KOPT-K1 (cell line): ENCODE data around the gene YPEL5.
A peak's percentile ranks its signal among the peaks of the same experiment; 100 is the strongest.
"Not testable (repeated sequence)": the region's sequence is repeated elsewhere in the genome, so short reads cannot be mapped to it uniquely, and the experiment has no call there.

ENCODE experiments used
- H3K27ac ChIP-seq: fragments of 200-600 bp; sonication (generic); 2 replicates; pipeline ENCODE4 v1.5.1; 2016; ENCODE audit warnings: antibody characterized with exemption, mild to moderate bottlenecking, low read depth, low read length; ENCODE audit not compliant: poor library complexity, severe bottlenecking
- H3K36me3 ChIP-seq: fragments of 200-600 bp; sonication (generic); 2 replicates; pipeline ENCODE4 v1.5.1; 2017; ENCODE audit warnings: antibody characterized with exemption, mild to moderate bottlenecking, low read length, moderate library complexity; ENCODE audit not compliant: insufficient read depth
- H3K9me3 ChIP-seq: fragments of 200-600 bp; sonication (generic); 2 replicates; pipeline ENCODE4 v1.5.1; 2017; ENCODE audit warnings: antibody characterized with exemption, low read length, mild to moderate bottlenecking; ENCODE audit not compliant: insufficient read depth, poor library complexity, severe bottlenecking

YPEL5 gene

DNA sequence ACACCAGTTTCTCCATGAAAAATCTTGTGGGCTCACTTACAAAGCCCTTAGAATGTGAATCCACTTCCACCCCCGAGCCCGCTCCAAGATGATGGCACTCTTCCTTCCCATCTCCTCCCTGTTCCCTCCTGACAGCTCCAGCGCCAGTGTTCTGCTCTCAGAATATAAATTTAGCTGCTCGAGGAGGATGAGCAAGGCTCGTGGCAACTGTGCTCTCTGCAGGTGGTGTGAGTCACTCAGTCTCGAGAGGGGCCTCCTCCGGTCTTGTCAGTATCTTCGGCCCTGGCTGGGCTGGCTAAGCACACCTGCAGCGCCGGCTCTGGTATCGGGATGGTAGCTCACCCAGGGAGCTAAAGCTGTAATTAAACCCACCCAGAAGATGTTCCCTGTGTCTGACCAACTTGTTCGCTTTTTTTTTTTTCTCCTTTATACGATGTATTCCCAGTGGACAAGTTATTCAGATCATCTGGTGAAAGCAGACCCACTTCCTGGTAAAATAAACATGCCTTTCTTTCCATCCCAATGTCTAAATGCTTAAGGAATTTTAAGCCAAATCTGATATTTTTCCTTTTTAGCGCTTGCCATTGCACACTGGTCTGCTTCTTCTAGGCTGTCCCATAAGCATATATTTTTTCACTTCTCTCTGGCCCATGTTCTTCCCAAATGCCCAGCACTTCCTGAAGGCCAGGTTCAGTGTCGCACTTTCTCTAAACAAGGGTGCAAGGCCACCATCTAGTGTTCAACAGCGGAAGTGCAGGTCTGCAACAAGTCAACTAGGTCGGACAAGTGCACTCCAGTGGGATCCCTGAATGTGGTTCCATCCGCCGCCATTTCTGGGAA, 31.4 kb upstream of the YPEL5 start:
- Histone ChIP-seq H3K36me3 (no peaks in the 10 kb centered on the region), H3K27ac (no peak overlapping the region), H3K9me3 (no peaks in the 10 kb centered on the region)

DNA sequence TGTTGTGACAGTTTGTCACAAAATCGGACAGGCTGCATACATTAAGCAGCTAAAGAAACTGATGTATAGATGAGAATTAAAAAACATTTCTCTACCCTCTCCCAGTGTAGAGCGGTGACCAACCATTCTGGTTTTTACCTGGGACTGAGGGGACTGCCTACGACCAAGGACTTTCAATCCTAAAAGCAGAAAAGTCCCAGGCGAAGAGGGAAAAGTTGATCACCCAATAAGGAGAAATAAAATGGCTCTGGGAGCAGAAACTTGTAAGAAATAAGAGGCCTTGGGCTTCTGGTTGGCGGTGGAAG, 30.9 kb upstream of the YPEL5 start:
- no peaks in the 10 kb centered on the region for H3K36me3 ChIP-seq
- no peak overlapping the region for H3K27ac ChIP-seq
- no peaks in the 10 kb centered on the region for H3K9me3 ChIP-seq

DNA sequence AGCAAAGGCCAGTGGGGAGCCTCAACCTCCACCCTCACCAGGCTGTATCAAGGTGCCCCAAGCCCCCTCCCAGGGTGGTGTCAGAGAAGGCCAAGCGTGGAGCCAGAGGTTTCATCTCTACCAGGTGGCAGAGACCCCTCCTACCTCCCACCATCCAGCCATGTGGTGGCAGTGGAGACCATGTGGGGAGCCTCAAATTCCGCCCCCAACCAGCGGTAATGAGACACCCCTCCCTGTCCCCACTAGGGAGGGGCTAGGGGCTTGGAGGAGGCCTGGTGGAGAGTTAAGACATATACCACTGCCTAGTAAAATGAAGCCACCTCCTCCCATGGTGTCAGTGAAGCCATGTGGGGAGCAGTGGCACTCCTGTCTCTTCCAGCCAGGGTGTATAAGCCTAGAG, 24.4 kb upstream of the YPEL5 start:
- Histone ChIP-seq H3K9me3 (no peaks in the 10 kb centered on the region), H3K27ac (no peak overlapping the region), H3K36me3 (no peaks in the 10 kb centered on the region)

DNA sequence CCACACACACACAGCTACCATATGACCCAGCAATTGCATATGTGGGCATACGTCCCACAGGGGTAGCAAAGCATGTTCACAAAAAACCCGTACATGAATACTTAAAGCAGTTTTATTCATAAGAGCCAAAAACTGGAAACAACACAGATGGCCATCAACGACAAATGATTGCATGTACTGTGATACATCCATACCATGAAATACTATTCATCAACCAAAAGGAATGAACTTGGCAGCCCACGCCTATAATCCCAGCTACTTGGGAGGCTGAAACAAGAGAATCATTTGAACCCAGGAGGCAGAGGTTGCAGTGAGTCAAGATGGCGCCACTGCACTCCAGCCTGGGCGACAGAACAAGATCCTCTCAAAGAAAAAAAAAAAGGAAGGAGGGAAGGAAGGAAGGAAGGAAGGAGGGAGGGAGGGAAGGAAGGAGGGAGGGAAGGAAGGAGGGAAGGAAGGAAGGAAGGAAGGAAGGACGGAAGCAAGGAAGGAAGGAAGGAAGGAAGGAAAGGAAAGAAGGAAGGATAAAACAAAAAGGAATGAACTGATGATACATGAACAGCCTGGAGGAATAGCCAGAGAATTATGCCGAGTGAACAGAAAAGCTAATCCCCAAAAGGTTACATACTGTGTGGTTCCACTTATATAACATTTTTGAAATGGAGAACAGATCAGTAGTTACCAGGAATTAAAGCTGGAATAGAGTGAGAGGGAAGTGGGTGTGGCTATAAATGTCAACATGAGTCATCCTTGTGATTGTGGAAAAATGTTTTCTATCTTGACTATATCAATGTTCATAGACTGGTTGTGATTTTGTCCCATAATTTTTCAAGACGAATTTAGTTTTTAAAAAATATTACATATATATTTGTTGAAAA, 19.6 kb upstream of the YPEL5 start:
- Histone ChIP-seq H3K27ac (no peak overlapping the region), H3K9me3 (no peaks in the 10 kb centered on the region), H3K36me3 (no peaks in the 10 kb centered on the region)

DNA sequence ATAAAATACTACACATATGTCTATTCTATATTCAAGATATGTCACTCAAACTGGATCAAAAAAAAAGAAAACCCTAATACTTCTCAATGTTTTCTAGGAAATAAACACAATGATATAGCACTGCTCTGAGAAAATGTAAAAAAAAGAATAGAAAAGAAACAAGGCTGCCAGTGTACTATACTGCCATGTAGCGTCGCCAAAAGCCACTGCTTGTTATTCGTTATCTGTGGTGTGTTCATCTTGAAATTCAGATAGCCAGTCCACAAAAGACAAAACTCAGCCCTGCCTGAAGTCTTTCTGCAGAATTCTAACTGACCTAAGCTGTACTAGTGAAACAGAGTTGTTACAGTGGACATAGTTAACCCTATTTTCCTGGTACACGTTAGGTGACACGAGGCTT, 12.2 kb upstream of the YPEL5 start:
- Histone ChIP-seq H3K9me3 (no peaks in the 10 kb centered on the region), H3K27ac (no peak overlapping the region), H3K36me3 (no peaks in the 10 kb centered on the region)

DNA sequence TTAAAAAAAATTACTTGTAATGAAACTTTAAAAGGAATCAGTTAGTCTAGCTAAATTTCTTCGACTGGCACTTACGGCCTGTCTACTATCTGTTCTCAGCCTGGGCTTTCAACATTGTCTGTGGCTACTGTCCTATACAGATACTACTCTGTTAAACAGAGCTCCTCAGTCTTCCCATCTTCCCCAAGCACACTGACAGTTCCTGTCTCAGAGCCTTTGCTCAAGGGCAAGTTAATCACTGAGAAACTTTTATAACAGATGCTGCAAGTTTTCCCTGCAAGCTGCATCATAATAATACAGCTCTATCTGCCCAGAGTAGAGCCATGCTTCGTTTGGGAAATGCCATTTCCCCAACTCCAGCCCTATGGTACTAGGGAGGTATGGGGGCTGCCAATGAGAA, 11.3 kb upstream of the YPEL5 start:
- H3K9me3 ChIP-seq = no peaks in the 10 kb centered on the region
- no peaks in the 10 kb centered on the region for H3K36me3 ChIP-seq
- H3K27ac ChIP-seq = no peak overlapping the region

DNA sequence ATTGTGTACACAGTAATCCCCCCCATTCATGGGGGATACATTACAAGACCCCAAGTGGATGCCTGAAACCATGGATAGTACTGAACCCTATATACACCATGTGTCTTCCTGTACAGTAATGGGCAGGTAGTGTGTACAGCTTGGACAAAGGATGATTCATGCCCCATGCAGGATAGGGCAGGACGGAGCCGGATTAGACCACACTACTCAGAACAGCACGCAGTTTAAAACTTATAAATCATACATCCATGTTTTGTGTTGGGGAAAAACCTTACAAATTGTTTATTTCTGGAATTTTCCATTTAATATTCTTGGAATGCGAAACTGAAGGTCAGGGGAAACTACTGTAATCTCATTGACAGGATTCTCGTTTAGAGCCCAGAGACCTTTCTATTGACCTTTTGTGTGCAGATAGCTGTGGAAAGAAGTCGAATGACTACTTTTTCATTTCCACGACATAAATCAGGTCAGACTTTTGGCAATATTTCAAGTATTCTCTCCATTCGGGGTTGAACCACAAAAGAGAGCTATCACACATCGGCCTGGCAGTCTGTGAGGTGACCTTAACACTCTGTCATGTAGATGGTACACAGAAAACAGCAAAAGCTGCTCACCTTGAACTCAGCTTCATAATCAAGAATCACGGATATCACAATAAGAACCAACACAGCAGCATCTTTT, 9.9 kb upstream of the YPEL5 start:
- no peak overlapping the region for H3K27ac ChIP-seq
- no peaks in the 10 kb centered on the region for H3K36me3 ChIP-seq
- no peaks in the 10 kb centered on the region for H3K9me3 ChIP-seq

DNA sequence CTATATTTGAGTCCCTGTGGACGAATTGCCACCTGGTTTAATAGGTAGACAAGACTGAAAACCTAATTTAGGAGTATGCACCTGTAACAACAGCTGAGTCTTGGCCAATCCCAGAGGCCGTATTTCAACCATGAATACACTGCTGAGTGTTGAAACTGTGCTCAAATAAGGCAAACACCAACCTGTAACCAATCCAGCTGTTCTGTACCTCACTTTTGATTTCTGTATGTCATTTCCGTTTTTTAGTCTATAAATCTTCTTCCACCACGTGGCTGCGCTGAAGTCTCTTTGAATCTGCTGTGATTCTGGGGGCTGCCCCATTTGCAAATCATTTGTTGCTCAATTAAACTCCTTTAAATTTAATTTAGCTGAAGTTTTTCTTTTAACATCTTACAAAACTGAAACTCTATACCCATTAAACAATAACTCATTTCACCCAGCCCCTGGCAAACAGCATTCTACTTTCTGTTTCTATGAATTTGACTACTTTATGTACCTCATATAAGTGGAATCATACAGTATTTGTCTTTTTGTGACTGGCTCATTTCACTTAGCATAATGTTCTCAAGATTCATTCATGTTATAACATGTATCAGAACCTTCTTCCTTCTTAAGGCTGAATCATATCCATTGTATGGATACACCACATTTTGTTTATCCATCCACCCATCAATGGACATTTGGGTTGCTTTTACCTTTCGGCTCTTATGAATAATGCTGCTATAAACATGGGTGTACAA, 7.5 kb upstream of the YPEL5 start:
- H3K9me3 ChIP-seq = no peaks in the 10 kb centered on the region
- no peak overlapping the region for H3K27ac ChIP-seq
- no peaks in the 10 kb centered on the region for H3K36me3 ChIP-seq

DNA sequence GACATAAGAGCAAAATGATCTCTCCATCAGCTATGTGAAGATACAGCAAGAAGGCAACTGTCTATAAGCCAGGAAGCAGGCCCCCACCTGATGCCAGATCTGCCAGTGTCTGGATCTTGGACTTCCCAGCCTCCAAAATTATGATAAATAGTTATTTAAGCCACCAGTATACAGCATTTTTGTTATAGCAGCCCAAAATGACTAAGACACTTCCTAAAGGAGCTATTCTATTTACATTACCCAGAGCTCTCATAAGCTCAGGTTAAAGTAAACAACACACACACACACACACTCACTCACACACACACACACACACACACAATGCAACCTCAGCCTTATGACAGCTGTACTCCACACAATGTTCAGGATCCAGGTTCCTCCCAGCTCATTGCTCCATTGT, 5.7 kb upstream of the YPEL5 start:
- Histone ChIP-seq H3K27ac (no peak overlapping the region), H3K9me3 (no peaks in the 10 kb centered on the region), H3K36me3 (no peaks in the 10 kb centered on the region)

DNA sequence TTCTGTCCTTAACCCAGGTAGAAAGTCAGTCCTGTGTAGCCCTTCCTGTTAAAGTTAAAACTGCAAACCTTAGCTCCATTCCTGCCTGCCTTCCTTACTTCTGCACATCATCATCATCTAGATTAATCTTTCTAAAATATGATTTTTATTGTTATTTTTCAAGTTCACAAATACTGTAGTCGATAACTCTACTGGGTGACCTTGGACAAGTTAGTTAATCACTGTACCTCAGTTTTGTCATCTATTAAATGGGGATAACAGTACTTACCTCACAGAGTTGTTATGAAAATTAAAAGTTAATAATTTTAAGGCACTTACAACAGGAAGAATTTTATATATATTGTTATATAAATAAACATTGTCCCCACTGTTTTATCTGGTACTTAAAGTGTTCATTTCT, 2.5 kb upstream of the YPEL5 start:
- no peaks in the 10 kb centered on the region for H3K36me3 ChIP-seq
- no peaks in the 10 kb centered on the region for H3K9me3 ChIP-seq
- no peak overlapping the region for H3K27ac ChIP-seq

DNA sequence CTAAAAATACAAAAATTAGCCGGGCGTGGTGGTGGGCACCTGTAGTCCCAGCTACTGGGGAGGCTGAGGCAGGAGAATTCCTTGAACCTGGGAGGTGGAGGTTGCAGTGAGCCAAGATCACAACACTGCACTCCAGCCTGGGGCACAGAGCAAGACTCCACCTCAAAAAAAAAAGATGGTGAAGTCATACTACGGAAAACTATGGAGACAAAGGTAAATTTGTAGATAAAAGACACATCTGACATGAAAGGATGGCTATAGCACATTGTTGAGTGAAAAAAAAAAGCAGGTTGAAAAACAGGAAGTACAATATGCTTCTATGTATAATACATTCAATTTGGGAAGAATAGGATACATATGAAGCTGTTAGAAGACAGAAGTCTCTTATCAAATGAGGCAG, 1.9 kb upstream of the YPEL5 start:
- not testable (repeated sequence) for H3K9me3 ChIP-seq, H3K27ac ChIP-seq

DNA sequence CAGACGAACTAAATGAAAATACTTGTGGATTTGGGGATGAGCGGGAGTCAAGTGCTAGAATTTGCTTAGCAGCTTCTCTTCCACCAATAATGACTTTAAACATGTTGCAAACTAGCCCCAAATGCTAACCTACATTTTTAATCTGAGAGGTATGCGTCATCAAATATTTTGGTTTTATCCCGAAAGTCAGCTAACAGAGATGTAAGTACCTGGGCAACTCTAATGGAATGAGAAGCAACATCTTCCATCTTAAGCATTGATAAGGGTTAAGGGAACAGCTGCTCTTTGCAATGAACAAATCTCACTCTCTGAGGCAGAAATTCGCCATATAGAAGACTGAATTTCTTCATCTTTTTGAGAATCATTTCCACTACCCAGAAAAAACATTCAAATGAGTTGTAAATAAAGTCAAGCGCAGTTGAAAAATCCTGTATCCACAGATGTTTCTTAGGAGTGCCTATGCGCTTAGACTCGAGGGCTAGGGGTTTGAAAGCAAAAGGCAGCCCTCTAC, 926 bp upstream of the YPEL5 start:
- Histone ChIP-seq H3K9me3 (no peaks in the 10 kb centered on the region), H3K27ac (peak overlapping the region; percentile 9), H3K36me3 (no peaks in the 10 kb centered on the region)

More for the DNA sequence above, 1.9 kb upstream of the YPEL5 start:
- H3K36me3 ChIP-seq = not testable (repeated sequence)

DNA sequence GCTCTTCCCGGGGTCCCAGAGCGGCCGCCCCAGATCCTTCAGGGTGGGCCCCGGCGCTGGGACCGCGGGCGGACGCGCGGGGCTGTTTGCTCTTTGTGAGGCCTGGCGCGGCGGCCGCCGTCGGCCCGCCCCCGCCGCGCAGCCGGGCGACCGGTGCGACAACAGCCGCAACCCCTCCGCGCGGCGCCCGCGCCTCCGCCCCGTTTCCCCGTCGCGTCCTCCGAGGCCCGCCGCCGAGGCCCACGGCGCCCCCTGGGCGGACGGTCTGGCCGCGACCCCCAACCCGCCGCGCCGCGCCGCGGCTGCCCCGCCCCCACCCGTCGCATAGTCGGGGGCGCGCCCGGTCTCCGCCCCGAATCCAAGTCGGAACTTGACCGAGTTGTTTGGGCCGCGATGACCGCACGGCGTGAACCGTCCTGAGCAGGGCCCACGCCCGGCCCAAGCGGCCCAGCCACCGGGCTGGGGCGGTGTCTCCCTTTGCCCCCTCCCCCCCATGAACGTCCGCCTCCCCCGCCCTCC, 448 bp downstream of the YPEL5 start:
- Histone ChIP-seq H3K36me3 (no peaks in the 10 kb centered on the region), H3K27ac (peak overlapping the region; percentile 65), H3K9me3 (no peaks in the 10 kb centered on the region)

DNA sequence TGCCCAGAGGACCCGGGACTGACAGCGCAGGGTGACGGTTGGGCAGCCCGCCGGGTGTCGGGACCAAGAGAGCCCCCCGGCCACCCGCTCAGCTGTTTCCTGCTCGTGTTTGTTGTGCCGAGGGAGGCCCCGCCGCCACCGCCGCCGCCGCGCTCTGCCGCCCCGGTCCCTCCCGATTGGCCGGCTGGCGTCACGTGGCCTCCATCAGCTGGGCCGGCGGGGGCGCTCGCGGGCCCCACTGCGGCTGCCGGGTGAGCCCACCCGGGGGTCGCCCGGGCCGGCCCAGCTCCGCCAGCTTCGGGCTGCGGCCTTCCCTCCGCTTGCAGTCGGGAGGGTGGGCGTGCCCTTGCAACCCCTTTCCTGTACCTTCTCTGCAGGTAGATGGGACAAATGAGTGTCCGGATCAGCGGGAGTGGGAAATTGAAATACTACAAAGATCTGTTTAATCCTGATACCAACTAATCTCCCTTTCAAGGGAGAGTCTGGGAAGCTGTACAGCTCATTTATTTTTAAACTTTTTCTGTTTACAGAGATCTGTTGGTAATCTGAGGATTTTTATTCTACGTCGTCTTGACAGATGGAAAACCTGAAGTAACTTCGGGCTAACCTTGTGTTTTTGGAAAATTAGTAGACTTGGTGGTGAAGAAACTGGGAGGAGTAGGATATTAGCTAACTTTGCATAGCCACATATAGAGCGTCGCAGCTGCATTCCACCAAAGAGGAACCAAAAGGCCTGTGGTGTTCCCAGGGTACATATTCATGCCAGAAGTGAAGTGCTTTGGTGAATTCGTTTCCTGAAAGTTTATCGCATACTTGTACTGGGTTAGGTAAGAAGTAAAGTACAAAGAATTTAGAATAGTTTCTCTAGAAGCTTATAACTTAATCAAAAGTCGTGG, 1.2 kb downstream of the YPEL5 start:
- Histone ChIP-seq H3K27ac (peak overlapping the region; percentile 65), H3K9me3 (no peaks in the 10 kb centered on the region), H3K36me3 (no peaks in the 10 kb centered on the region)
